Peyer's patch (tissue), 4 donors: ENCODE measurements around the gene CLASP1. TPM values are rescaled to one million over a fixed set of nuclear protein-coding genes. Genes with fewer than 3 reads are reported as not detected.

Source experiments
- DNase-seq, 3 donors: peaks; one replicate each; pipeline ENCODE4 v3.0.0-alpha.2; 2017 to 2019
- H3K27ac ChIP-seq, 4 donors: fragments of 200-600 bp; sonication (generic); one replicate each; pipeline ENCODE4 v1.5.1; 2016 to 2019
- H3K27me3 ChIP-seq, 2 donors: fragments of 200-600 bp; sonication (generic); one replicate each; pipeline ENCODE4 v1.5.1; 2019
- H3K36me3 ChIP-seq, 3 donors: fragments of 200-600 bp; sonication (generic); one replicate each; pipeline ENCODE4 v1.5.1; 2016 to 2019
- H3K4me1 ChIP-seq, 4 donors: fragments of 200-600 bp; sonication (generic); one replicate each; pipeline ENCODE4 v1.5.1; 2016 to 2019
- H3K4me3 ChIP-seq, 4 donors: fragments of 200-600 bp; sonication (generic); 1 replicate in 3 of 4; 2 replicates in 1 of 4; pipeline ENCODE4 v1.5.1; 2016 to 2019; ENCODE audit warnings: mild to moderate bottlenecking in 1 of 4
- H3K9me3 ChIP-seq, 4 donors: fragments of 200-600 bp; sonication (generic); one replicate each; pipeline ENCODE4 v1.5.1; 2016 to 2019; ENCODE audit warnings: mild to moderate bottlenecking in 1 of 4
- CTCF ChIP-seq, 6 experiments: fragments of 450-650 bp in 4 of 6; fragments of 200-600 bp in 2 of 6; sonication (generic) in 1 of 6; IDR thresholded peaks; one replicate each; pipeline ENCODE4 v1.5.1; 2017 to 2019; ENCODE audit warnings: antibody characterized with exemption in 6 of 6, mild to moderate bottlenecking in 3 of 6, moderate library complexity in 1 of 6
- POLR2A ChIP-seq, 2 donors: fragments of 450-650 bp; IDR thresholded peaks; one replicate each; pipeline ENCODE4 v1.5.1; 2017; ENCODE audit warnings: antibody characterized with exemption in 2 of 2, mild to moderate bottlenecking in 2 of 2, moderate library complexity in 2 of 2
- total RNA-seq, 4 donors: library from RNA; depleted of rRNA; stranded (reverse); fragments of >200 nt; gene quantifications; one replicate each; pipeline ENCODE4 v1.1.0, GENCODE V29; 2016

CLASP1 gene
- total RNA-seq, 4 donors from 2014 or later: 30.5 to 130 (median 73.7) TPM

GRCh38 chr2:121294881-121295840 lies 354.1 kb downstream of the CLASP1 start:
- Histone ChIP-seq H3K9me3 (no peaks in the 10 kb centered on the region), H3K36me3 (no peaks in the 10 kb centered on the region), H3K4me3 (no peak overlapping the region), H3K27me3 (no peaks in the 10 kb centered on the region), H3K4me1 (peaks cover 0 to 4% (median 0%) of the 10 kb centered on the region in 4 donors), H3K27ac (no peak overlapping the region)
- DNase-seq: peak in 1 of 3 donors; percentile 35
- TF ChIP-seq CTCF (IDR thresholded peaks at IDR 0.05) (peak in 2 of 6 experiments; percentile 13 to 17), POLR2A (IDR thresholded peaks at IDR 0.05) (no peak)

- peak in 1 of 2 donors; percentile 20 for TF ChIP-seq POLR2A (IDR thresholded peaks at IDR 0.05)
- no peak for TF ChIP-seq CTCF (IDR thresholded peaks at IDR 0.05)
- peak in 2 of 3 donors; percentile 82 to 89 for DNase-seq
- H3K4me1 ChIP-seq: peaks cover 0 to 4% (median 0%) of the 10 kb centered on the region in 4 donors
- no peaks in the 10 kb centered on the region for H3K36me3 ChIP-seq
- H3K27me3 ChIP-seq: no peaks in the 10 kb centered on the region
- no peak overlapping the region for H3K4me3 ChIP-seq
- no peaks in the 10 kb centered on the region for H3K9me3 ChIP-seq
- no peak overlapping the region for H3K27ac ChIP-seq
Observed at GRCh38 chr2:121293450-121294325, 355.6 kb downstream of the CLASP1 start.

DNA sequence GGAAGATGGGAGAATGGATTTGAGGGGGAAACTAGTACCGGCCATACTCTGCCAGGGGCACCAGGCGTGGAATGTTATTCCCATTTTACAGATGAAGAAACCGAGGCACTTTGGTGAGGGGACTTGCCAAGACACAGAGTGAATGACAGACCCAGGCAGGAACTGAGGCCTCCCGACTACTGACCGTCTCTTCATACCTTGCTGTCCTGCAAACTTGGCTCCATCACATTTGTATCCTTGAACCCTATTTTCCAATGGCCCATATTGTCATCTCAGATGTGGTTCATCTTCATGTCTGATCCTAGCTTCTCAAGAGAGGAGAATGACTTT lies 358.0 kb downstream of the CLASP1 start:
- TF ChIP-seq POLR2A (IDR thresholded peaks at IDR 0.05) (no peak), CTCF (IDR thresholded peaks at IDR 0.05) (no peak)
- Histone ChIP-seq H3K4me3 (no peak overlapping the region), H3K9me3 (no peaks in the 10 kb centered on the region), H3K36me3 (no peaks in the 10 kb centered on the region), H3K27ac (no peak overlapping the region), H3K27me3 (no peaks in the 10 kb centered on the region), H3K4me1 (peaks cover 0 to 4% (median 0%) of the 10 kb centered on the region in 4 donors)
- no peak for DNase-seq

DNA sequence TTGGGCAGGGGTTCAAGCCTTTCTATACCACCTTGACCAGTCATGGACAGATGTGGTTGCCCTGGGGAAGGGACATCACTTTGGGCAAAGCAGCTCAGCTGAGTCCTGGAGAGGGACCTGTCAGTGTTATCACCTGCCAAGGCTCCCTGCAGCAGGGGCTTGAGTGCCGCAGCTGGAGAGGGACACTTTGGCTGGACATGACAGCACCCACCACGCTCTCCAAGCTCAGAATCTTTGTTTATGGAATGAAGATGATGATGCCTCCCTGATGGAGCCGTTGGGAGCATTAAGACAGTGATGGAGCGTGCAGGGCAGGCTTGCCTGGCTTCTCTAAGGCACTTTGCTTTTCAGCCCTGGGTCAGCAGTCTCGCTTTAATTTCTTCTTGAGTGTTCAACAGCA lies 360.0 kb downstream of the CLASP1 start:
- TF ChIP-seq POLR2A (IDR thresholded peaks at IDR 0.05): no peak
- Histone ChIP-seq H3K4me1 (peaks cover 0 to 11% (median 6%) of the 10 kb centered on the region in 4 donors), H3K4me3 (no peak overlapping the region), H3K36me3 (no peaks in the 10 kb centered on the region), H3K27ac (no peak overlapping the region), H3K9me3 (no peaks in the 10 kb centered on the region), H3K27me3 (no peaks in the 10 kb centered on the region)
- DNase-seq: no peak

DNA sequence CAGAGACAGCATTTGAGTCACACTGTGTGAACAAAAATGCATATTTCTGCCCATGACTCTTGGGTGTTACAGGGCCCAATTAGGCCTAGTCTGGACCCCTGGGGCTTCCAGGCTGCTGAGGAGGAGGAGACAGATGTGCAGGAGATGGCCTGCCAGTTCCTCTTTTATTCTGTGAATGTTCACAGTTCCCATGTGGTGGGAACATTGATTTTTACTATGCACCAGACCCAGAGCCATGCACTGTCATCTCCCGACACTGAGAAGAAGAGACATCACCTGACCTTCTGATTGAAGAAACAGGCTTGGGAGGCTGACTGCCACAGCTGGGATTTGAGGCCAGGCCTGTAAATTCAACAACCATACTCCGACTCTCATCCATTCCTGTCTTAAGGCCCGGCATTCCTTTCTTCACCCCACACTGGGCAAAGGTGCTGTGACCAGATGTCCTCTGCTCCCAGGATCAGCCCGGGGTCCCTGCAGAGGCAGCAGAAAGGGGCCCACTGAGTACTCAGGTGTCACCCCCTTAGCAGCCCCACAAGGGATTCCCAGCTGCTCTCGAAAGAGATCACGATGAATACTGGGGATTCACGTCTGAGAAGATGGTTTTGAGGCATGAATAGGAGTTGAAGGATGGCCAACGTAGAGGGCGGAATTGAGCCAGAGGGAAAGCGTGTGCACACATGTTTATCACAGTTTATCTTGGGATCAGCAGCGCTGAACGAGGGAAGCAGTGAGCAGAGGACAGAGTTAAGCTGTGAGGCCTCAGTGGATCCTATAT lies 360.6 kb downstream of the CLASP1 start:
- DNase-seq: no peak
- Histone ChIP-seq H3K4me3 (no peak overlapping the region), H3K9me3 (no peaks in the 10 kb centered on the region), H3K36me3 (no peaks in the 10 kb centered on the region), H3K4me1 (peaks cover 0 to 14% (median 5%) of the 10 kb centered on the region in 4 donors), H3K27me3 (no peaks in the 10 kb centered on the region), H3K27ac (no peak overlapping the region)
- TF ChIP-seq POLR2A (IDR thresholded peaks at IDR 0.05) (no peak), CTCF (IDR thresholded peaks at IDR 0.05) (no peak)
